Measurements from ENCODE around the gene SIPA1L3. TPM values are rescaled to one million over a fixed set of nuclear protein-coding genes. Genes with fewer than 3 reads are reported as not detected.

The SIPA1L3 gene
- total RNA-seq, 2 experiments from 2014 or later = 15.5 to 17.7 TPM

DNA sequence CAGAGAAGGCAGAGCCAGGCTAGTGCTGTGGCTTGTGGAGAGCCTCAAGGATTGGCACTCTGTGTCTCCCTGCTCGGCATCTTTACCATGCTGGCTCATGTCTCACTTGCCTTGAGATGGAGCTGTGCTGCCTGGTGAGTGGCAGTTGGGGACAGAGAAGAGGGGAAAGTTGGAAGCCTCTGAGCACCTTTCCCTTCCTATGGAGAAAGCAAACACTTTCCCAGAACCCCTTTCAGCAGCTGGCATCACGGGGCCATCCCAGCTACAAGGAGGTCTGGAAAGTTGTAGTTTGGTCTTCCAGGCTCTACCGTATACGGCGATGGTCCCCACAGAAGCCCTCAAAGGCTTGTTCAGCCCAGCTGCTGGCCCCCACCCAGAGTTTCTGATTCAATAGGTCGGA, 258.3 kb downstream of the SIPA1L3 start:
- Histone ChIP-seq H3K4me3 (ENCODE audit: low read length) (no peak overlapping the region), H3K9me3 (ENCODE audit: control insufficient read depth in 1 of 2, insufficient read depth in 1 of 2, low read length in 2 of 2) (peaks cover 9 to 28% of the 10 kb centered on the region in 2 experiments), H3K4me1 (ENCODE audit: insufficient read depth, low read length) (no peaks in the 10 kb centered on the region), H3K36me3 (ENCODE audit: insufficient read depth, low read length) (peaks cover 33% of the 10 kb centered on the region), H3K27ac (ENCODE audit: low read depth in 1 of 2, low read length in 2 of 2) (no peak overlapping the region), H3K27me3 (ENCODE audit: control insufficient read depth in 1 of 2, insufficient read depth in 2 of 2, low read length in 2 of 2) (no peaks in the 10 kb centered on the region)
- ChIA-PET CTCF (no interaction called here), POLR2A (no interaction called here)
- Mint-ChIP-seq H3K27ac (no peak overlapping the region), H3K36me3 (ENCODE audit: low read depth) (peaks cover 75% of the 10 kb centered on the region), H3K4me3 (no peak overlapping the region), H3K9me3 (no peaks in the 10 kb centered on the region), H3K27me3 (no peaks in the 10 kb centered on the region), H3K4me1 (ENCODE audit: low read depth) (no peaks in the 10 kb centered on the region)
- TF ChIP-seq, protein P1, sequence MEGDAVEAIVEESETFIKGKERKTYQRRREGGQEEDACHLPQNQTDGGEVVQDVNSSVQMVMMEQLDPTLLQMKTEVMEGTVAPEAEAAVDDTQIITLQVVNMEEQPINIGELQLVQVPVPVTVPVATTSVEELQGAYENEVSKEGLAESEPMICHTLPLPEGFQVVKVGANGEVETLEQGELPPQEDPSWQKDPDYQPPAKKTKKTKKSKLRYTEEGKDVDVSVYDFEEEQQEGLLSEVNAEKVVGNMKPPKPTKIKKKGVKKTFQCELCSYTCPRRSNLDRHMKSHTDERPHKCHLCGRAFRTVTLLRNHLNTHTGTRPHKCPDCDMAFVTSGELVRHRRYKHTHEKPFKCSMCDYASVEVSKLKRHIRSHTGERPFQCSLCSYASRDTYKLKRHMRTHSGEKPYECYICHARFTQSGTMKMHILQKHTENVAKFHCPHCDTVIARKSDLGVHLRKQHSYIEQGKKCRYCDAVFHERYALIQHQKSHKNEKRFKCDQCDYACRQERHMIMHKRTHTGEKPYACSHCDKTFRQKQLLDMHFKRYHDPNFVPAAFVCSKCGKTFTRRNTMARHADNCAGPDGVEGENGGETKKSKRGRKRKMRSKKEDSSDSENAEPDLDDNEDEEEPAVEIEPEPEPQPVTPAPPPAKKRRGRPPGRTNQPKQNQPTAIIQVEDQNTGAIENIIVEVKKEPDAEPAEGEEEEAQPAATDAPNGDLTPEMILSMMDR (IDR thresholded peaks at IDR 0.05) = no peak
- DNase-seq = no peak
- intact Hi-C loops (cut with DNase I, micrococcal nuclease) = no loop called here
- no peak for ATAC-seq (ENCODE audit: poor library complexity)

DNA sequence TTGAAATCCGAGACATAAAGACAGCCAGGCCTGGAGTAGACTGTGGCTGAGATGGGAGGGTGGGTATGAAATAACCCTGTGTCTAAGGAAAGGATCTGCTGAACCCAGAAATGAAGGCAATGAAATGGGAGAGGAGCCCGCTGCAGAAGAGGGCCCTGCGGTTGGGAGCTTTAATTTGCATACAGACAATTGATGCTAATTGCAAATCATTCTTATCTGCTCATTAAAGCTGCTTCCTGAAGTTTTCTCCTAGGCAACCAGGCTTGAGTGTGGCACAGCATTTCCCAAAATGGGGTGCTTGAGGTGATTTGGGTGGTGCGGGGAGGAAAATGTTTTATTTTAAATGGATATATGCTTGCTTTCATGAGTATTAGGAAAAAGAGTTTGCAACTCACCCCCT, 261.6 kb downstream of the SIPA1L3 start:
- Mint-ChIP-seq H3K9me3 (no peaks in the 10 kb centered on the region), H3K27me3 (no peaks in the 10 kb centered on the region)
- CTCF ChIA-PET = no interaction called here

DNA sequence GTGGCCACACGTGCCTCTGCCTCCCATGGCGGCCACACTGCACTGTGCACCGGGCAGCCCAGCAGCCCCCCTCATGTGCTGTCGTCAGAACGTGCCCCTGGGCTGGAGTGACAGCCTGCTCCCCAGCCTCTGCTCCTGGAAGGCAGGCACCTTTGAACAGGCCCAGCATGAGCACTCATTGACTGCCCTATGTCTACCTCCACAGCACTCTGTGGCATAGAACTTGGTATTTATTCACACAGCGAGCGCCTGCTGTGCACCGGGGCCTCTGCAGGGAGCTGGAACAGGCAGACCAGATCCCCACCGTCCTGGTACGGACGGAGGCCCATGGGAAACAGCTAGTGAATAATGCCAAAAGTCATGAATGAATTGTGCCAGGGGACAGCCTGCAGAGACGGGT, 263.3 kb downstream of the SIPA1L3 start:
- no peaks in the 10 kb centered on the region for H3K27me3 Mint-ChIP-seq
- Histone ChIP-seq H3K27ac (ENCODE audit: low read depth in 1 of 2, low read length in 2 of 2) (no peak overlapping the region), H3K36me3 (ENCODE audit: insufficient read depth, low read length) (peaks cover 3% of the 10 kb centered on the region), H3K4me3 (ENCODE audit: low read length) (no peak overlapping the region), H3K27me3 (ENCODE audit: control insufficient read depth in 1 of 2, insufficient read depth in 2 of 2, low read length in 2 of 2) (no peaks in the 10 kb centered on the region), H3K9me3 (ENCODE audit: control insufficient read depth in 1 of 2, insufficient read depth in 1 of 2, low read length in 2 of 2) (no peaks in the 10 kb centered on the region), H3K4me1 (ENCODE audit: insufficient read depth, low read length) (no peaks in the 10 kb centered on the region)
- ChIA-PET CTCF (no interaction called here), POLR2A (no interaction called here)
- ATAC-seq (ENCODE audit: poor library complexity) (no peak), DNase-seq (no peak)
- H3K9me3 Mint-ChIP-seq = no peaks in the 10 kb centered on the region
- intact Hi-C loops (cut with DNase I, micrococcal nuclease) = no loop called here
- peaks cover 55% of the 10 kb centered on the region for H3K36me3 Mint-ChIP-seq (ENCODE audit: low read depth)
- TF ChIP-seq, protein P1 (IDR thresholded peaks at IDR 0.05) = no peak
- no peak overlapping the region for H3K4me3 Mint-ChIP-seq
- H3K27ac Mint-ChIP-seq = no peak overlapping the region
- H3K4me1 Mint-ChIP-seq (ENCODE audit: low read depth) = no peaks in the 10 kb centered on the region

More for the DNA sequence above, 261.6 kb downstream of the SIPA1L3 start:
- Histone ChIP-seq H3K27me3 (ENCODE audit: control insufficient read depth in 1 of 2, insufficient read depth in 2 of 2, low read length in 2 of 2) (no peaks in the 10 kb centered on the region), H3K27ac (ENCODE audit: low read depth in 1 of 2, low read length in 2 of 2) (no peak overlapping the region), H3K9me3 (ENCODE audit: control insufficient read depth in 1 of 2, insufficient read depth in 1 of 2, low read length in 2 of 2) (no peaks in the 10 kb centered on the region), H3K36me3 (ENCODE audit: insufficient read depth, low read length) (peaks cover 14% of the 10 kb centered on the region), H3K4me3 (ENCODE audit: low read length) (no peak overlapping the region), H3K4me1 (ENCODE audit: insufficient read depth, low read length) (no peaks in the 10 kb centered on the region)
- POLR2A ChIA-PET = no interaction called here
- H3K36me3 Mint-ChIP-seq (ENCODE audit: low read depth) = peaks cover 61% of the 10 kb centered on the region
- intact Hi-C loops (cut with DNase I, micrococcal nuclease) = no loop called here
- no peak overlapping the region for H3K4me3 Mint-ChIP-seq
- no peak overlapping the region for H3K27ac Mint-ChIP-seq
- TF ChIP-seq, protein P1 (IDR thresholded peaks at IDR 0.05) = no peak
- H3K4me1 Mint-ChIP-seq (ENCODE audit: low read depth) = no peaks in the 10 kb centered on the region
- no peak for ATAC-seq (ENCODE audit: poor library complexity)
- no peak for DNase-seq
